A673 (cell line): ENCODE measurements around the gene ROR1.
A peak's percentile ranks its signal among the peaks of the same experiment; 100 is the strongest.

Experiments used
- EZH2 ChIP-seq: fragments of 200-600 bp; sonication (generic); IDR thresholded peaks from 2 replicates; pipeline ENCODE4 v1.6.1; 2017; ENCODE audit warnings: borderline replicate concordance, low read depth, mild to moderate bottlenecking, mixed read lengths, antibody characterized with exemption, low read length; ENCODE audit not compliant: poor library complexity, severe bottlenecking
- TF ChIP-seq, protein P1 (sequence below): fragments of 300-800, 200-600 bp; sonication (generic); conservative IDR thresholded peaks from 2 replicates; pipeline ENCODE4 v1.5.1; 2017; ENCODE audit warnings: low read depth, mild to moderate bottlenecking, antibody characterized with exemption, low read length, moderate library complexity, mixed read lengths

- TF ChIP-seq, protein P1, sequence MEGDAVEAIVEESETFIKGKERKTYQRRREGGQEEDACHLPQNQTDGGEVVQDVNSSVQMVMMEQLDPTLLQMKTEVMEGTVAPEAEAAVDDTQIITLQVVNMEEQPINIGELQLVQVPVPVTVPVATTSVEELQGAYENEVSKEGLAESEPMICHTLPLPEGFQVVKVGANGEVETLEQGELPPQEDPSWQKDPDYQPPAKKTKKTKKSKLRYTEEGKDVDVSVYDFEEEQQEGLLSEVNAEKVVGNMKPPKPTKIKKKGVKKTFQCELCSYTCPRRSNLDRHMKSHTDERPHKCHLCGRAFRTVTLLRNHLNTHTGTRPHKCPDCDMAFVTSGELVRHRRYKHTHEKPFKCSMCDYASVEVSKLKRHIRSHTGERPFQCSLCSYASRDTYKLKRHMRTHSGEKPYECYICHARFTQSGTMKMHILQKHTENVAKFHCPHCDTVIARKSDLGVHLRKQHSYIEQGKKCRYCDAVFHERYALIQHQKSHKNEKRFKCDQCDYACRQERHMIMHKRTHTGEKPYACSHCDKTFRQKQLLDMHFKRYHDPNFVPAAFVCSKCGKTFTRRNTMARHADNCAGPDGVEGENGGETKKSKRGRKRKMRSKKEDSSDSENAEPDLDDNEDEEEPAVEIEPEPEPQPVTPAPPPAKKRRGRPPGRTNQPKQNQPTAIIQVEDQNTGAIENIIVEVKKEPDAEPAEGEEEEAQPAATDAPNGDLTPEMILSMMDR = peak; percentile 50
- no peak for TF ChIP-seq EZH2
These were observed 146.6 kb downstream of the ROR1 start for GRCh38 chr1:63920154-63921117.
